Thyroid gland (tissue), 4 donors: Measurements from ENCODE around the gene MSX1.

Experiments used
- CTCF ChIP-seq, 6 experiments: fragments of 200-600 bp in 3 of 6; fragments of 450-650 bp in 3 of 6; sonication (generic) in 3 of 6; IDR thresholded peaks; one replicate each; pipeline ENCODE4 v1.5.1; 2016 to 2019; ENCODE audit warnings: antibody characterized with exemption in 6 of 6, mild to moderate bottlenecking in 2 of 6, inconsistent platforms in 1 of 6, moderate library complexity in 1 of 6
- POLR2A ChIP-seq, 2 donors: fragments of 450-650 bp; IDR thresholded peaks; one replicate each; pipeline ENCODE4 v1.6.1; 2017; ENCODE audit warnings: antibody characterized with exemption in 2 of 2, mild to moderate bottlenecking in 2 of 2, moderate library complexity in 1 of 2

GRCh38 chr4:4851906-4852305 lies 7.6 kb upstream of the MSX1 start:
- TF ChIP-seq CTCF (IDR thresholded peaks at IDR 0.05), result no peak
- no peak for TF ChIP-seq POLR2A (IDR thresholded peaks at IDR 0.05)
